GM18526 (cell line): ENCODE data around the gene SMIM14.

Experiments used
- POLR2A ChIP-seq: IDR thresholded peaks from 3 replicates; pipeline ENCODE4 v1.6.1; 2011; ENCODE audit not compliant: insufficient read length; ENCODE audit errors: extremely low read depth

SMIM14 gene

GRCh38 chr4:39562792-39563191 lies 75.9 kb downstream of the SMIM14 start:
- no peak for TF ChIP-seq POLR2A

GRCh38 chr4:39559626-39560025 lies 79.0 kb downstream of the SMIM14 start:
- TF ChIP-seq POLR2A, result no peak

GRCh38 chr4:39555472-39555871 lies 83.2 kb downstream of the SMIM14 start:
- no peak for TF ChIP-seq POLR2A

GRCh38 chr4:39548425-39549067 lies 90.1 kb downstream of the SMIM14 start:
- no peak for TF ChIP-seq POLR2A

GRCh38 chr4:39544580-39545315 lies 93.9 kb downstream of the SMIM14 start:
- no peak for TF ChIP-seq POLR2A

GRCh38 chr4:39543034-39543433 lies 95.6 kb downstream of the SMIM14 start:
- TF ChIP-seq POLR2A, result no peak

GRCh38 chr4:39542611-39543012 lies 96.1 kb downstream of the SMIM14 start:
- TF ChIP-seq POLR2A, result no peak

- TF ChIP-seq POLR2A, result no peak
Observed at GRCh38 chr4:39541987-39542610, 96.6 kb downstream of the SMIM14 start.

- TF ChIP-seq POLR2A, result no peak
Observed at GRCh38 chr4:39539089-39539611, 99.5 kb downstream of the SMIM14 start.

GRCh38 chr4:39533541-39533940 lies 105.1 kb downstream of the SMIM14 start:
- TF ChIP-seq POLR2A, result no peak

GRCh38 chr4:39530682-39531081 lies 108.0 kb downstream of the SMIM14 start:
- TF ChIP-seq POLR2A, result no peak

- no peak for TF ChIP-seq POLR2A
Observed at GRCh38 chr4:39529534-39529933, 109.1 kb downstream of the SMIM14 start.

- no peak for TF ChIP-seq POLR2A
Observed at GRCh38 chr4:39528061-39528465, 110.6 kb downstream of the SMIM14 start.

GRCh38 chr4:39527296-39528060 lies 111.2 kb downstream of the SMIM14 start, which contains the start of gene UGDH:
Gene UGDH (minus strand): TSS chr4:39527439. CDS start chr4:39521512, 5,927 bp downstream.
- peak; percentile 83 for TF ChIP-seq POLR2A

GRCh38 chr4:39526765-39527295 lies 111.8 kb downstream of the SMIM14 start:
- no peak for TF ChIP-seq POLR2A
